Suprapubic skin (tissue), 4 donors: Measurements from ENCODE around the gene SMARCA2. TPM values are rescaled to one million over a fixed set of nuclear protein-coding genes. Genes with fewer than 3 reads are reported as not detected.
A peak's percentile ranks its signal among the peaks of the same experiment; 100 is the strongest.

Source experiments
- DNase-seq, 2 donors: peaks; one replicate each; pipeline ENCODE4 v3.0.0-alpha.2; 2019; ENCODE audit warnings: low spot score in 2 of 2
- H3K27ac ChIP-seq: fragments of 200-600 bp; sonication (generic); one replicate; pipeline ENCODE4 v1.5.1; 2019
- H3K27me3 ChIP-seq: fragments of 200-600 bp; sonication (generic); one replicate; pipeline ENCODE4 v1.5.1; 2019
- H3K36me3 ChIP-seq: fragments of 200-600 bp; sonication (generic); one replicate; pipeline ENCODE4 v1.5.1; 2019
- H3K4me1 ChIP-seq: fragments of 200-600 bp; sonication (generic); one replicate; pipeline ENCODE4 v1.5.1; 2019
- H3K4me3 ChIP-seq: fragments of 200-600 bp; sonication (generic); one replicate; pipeline ENCODE4 v1.5.1; 2019; ENCODE audit warnings: mild to moderate bottlenecking
- H3K9me3 ChIP-seq: fragments of 200-600 bp; sonication (generic); one replicate; pipeline ENCODE4 v1.5.1; 2019
- EP300 ChIP-seq: sonication (generic); formaldehyde crosslinking; IDR thresholded peaks from one replicate; pipeline ENCODE4 v1.6.1; 2017; ENCODE audit warnings: antibody characterized with exemption
- POLR2A ChIP-seq, 2 donors: fragments of 450-650 bp; IDR thresholded peaks; one replicate each; pipeline ENCODE4 v1.6.1; 2017; ENCODE audit warnings: antibody characterized with exemption in 2 of 2, mild to moderate bottlenecking in 2 of 2, moderate library complexity in 2 of 2
- POLR2AphosphoS5 ChIP-seq, 3 donors: sonication (generic); formaldehyde crosslinking; IDR thresholded peaks; one replicate each; pipeline ENCODE4 v1.6.1; 2017; ENCODE audit warnings: antibody characterized with exemption in 3 of 3
- WGBS: methylation state at CpG from one replicate; pipeline ENCODE4 v1.1.5; 2018; 5-methylcytosine and 5-hydroxymethylcytosine counted together
- total RNA-seq, 4 donors: library from RNA; depleted of rRNA; stranded (reverse); fragments of >200 nt; gene quantifications; one replicate each; pipeline ENCODE4 v1.1.0, GENCODE V29; 2016
- TF ChIP-seq, protein P1 (sequence below), 2 donors: fragments of 200-600 bp in 1 of 2; fragments of 450-650 bp in 1 of 2; sonication (generic) in 1 of 2; IDR thresholded peaks; one replicate each; pipeline ENCODE4 v1.5.1; 2016 to 2019; ENCODE audit warnings: antibody characterized with exemption in 2 of 2, mild to moderate bottlenecking in 1 of 2, moderate library complexity in 1 of 2

SMARCA2 gene
- total RNA-seq, 4 donors from 2014 or later: 88.9 to 236 (median 140) TPM

DNA sequence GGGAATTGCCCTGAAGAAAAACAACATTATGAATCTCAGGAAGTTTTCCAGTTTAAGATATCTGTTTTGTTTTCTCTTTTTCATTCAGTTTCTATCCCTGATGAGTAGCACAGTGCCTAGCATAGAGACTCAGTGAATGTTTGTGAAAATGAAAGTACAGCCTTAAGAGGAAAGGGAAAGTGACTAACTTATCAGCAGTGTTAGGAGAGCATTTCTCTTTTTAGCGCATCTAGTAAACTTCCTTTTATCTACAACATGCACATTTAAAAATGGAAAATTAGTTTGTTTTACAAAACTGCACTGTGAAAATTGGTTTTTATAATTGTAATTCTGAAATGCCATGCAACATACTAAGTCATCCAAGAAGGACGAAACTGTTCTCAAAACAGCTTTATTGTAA, 110.8 kb downstream of the SMARCA2 start:
- Histone ChIP-seq H3K27ac (peak overlapping the region; percentile 56), H3K36me3 (peaks cover 61% of the 10 kb centered on the region), H3K4me1 (peaks cover 40% of the 10 kb centered on the region), H3K9me3 (no peaks in the 10 kb centered on the region), H3K27me3 (no peaks in the 10 kb centered on the region), H3K4me3 (peak overlapping the region; percentile 9)
- TF ChIP-seq EP300: no peak
- TF ChIP-seq, protein P1, sequence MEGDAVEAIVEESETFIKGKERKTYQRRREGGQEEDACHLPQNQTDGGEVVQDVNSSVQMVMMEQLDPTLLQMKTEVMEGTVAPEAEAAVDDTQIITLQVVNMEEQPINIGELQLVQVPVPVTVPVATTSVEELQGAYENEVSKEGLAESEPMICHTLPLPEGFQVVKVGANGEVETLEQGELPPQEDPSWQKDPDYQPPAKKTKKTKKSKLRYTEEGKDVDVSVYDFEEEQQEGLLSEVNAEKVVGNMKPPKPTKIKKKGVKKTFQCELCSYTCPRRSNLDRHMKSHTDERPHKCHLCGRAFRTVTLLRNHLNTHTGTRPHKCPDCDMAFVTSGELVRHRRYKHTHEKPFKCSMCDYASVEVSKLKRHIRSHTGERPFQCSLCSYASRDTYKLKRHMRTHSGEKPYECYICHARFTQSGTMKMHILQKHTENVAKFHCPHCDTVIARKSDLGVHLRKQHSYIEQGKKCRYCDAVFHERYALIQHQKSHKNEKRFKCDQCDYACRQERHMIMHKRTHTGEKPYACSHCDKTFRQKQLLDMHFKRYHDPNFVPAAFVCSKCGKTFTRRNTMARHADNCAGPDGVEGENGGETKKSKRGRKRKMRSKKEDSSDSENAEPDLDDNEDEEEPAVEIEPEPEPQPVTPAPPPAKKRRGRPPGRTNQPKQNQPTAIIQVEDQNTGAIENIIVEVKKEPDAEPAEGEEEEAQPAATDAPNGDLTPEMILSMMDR (IDR thresholded peaks at IDR 0.05): no peak
- TF ChIP-seq POLR2A (IDR thresholded peaks at IDR 0.05): no peak
- TF ChIP-seq POLR2AphosphoS5 (IDR thresholded peaks at IDR 0.05): no peak
- WGBS: 21% methylated on average over 2 of the region's 2 CpGs
- no peak for DNase-seq

DNA sequence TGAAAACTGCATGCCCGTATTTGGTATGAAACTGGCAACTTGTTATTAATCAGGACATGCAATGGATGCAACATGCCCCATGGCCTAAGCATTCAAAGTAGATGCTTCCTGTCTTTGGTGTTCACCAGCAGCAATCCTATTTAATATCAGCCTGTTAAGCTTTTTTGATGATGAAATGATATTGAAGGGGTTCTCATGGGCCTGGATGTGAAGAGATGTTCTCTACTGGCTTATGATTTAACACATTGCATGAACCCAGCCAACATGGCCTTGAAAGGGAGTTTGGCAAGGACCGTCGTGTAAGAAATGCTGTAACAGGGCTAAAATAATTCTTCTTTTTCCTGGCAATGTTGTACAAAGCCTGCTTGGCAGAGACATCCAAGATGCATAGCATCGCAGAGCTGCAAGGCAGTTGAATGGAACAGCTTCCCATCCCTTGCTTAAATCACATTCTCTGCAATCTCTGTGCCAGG, 111.2 kb downstream of the SMARCA2 start:
- Histone ChIP-seq H3K9me3 (no peaks in the 10 kb centered on the region), H3K27ac (peak overlapping the region; percentile 56), H3K4me3 (peak overlapping the region; percentile 9), H3K27me3 (no peaks in the 10 kb centered on the region), H3K4me1 (peaks cover 37% of the 10 kb centered on the region), H3K36me3 (peaks cover 63% of the 10 kb centered on the region)
- TF ChIP-seq POLR2AphosphoS5 (IDR thresholded peaks at IDR 0.05) (no peak), EP300 (no peak), POLR2A (IDR thresholded peaks at IDR 0.05) (no peak)
- TF ChIP-seq, protein P1 (IDR thresholded peaks at IDR 0.05): no peak
- no peak for DNase-seq
- 29% methylated on average over 4 of the region's 4 CpGs for WGBS

DNA sequence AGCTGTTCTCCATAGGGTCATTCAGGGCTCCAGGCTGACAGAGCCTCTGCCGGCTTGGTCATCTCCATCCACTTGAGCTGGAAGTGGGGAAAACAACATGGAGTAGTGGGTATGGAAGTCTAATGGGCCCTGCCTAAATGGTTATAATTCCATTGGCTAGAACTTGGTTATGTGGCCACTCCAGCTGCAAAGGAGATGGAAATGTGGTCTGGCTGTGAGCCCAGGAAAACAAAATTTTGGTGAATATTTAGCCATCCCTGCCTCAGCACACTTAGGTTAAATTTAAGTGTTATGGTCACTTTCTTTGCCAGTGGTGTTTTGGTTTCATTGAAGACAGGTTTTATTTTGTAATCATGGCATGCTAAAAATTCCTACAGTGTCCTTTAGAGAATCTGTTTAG, 112.3 kb downstream of the SMARCA2 start:
- TF ChIP-seq EP300 (no peak), POLR2AphosphoS5 (IDR thresholded peaks at IDR 0.05) (no peak), POLR2A (IDR thresholded peaks at IDR 0.05) (no peak)
- TF ChIP-seq, protein P1 (IDR thresholded peaks at IDR 0.05): no peak
- Histone ChIP-seq H3K4me3 (no peak overlapping the region), H3K36me3 (peaks cover 60% of the 10 kb centered on the region), H3K4me1 (peaks cover 42% of the 10 kb centered on the region), H3K27me3 (no peaks in the 10 kb centered on the region), H3K27ac (no peak overlapping the region), H3K9me3 (no peaks in the 10 kb centered on the region)
- no peak for DNase-seq
- WGBS: 90% methylated on average over 1 of the region's 1 CpG

DNA sequence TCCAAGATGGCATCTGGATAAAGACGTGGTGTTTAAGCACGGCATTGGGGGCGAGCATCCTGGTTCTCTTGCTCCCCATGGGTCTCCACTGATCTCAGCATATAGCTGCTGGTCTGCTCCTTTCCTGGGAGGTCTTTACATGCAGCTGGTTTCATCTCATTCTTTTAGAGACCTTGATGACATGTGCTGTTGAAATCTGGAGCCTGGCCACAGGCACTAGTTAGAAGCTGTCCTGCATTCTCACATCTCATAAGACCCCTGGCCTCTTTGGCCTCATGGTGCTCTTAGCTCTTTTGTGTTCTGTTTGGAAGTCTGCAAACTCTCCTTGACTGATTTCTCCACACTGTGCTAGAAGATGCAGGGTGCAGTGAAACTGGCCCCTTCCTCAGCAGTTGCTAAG, 113.0 kb downstream of the SMARCA2 start:
- Histone ChIP-seq H3K36me3 (peaks cover 54% of the 10 kb centered on the region), H3K9me3 (no peaks in the 10 kb centered on the region), H3K27me3 (no peaks in the 10 kb centered on the region), H3K4me3 (no peak overlapping the region), H3K4me1 (peaks cover 45% of the 10 kb centered on the region), H3K27ac (no peak overlapping the region)
- WGBS: 57% methylated on average over 3 of the region's 3 CpGs
- DNase-seq: no peak
- TF ChIP-seq POLR2AphosphoS5 (IDR thresholded peaks at IDR 0.05) (no peak), POLR2A (IDR thresholded peaks at IDR 0.05) (no peak), EP300 (no peak)
- TF ChIP-seq, protein P1 (IDR thresholded peaks at IDR 0.05): no peak

DNA sequence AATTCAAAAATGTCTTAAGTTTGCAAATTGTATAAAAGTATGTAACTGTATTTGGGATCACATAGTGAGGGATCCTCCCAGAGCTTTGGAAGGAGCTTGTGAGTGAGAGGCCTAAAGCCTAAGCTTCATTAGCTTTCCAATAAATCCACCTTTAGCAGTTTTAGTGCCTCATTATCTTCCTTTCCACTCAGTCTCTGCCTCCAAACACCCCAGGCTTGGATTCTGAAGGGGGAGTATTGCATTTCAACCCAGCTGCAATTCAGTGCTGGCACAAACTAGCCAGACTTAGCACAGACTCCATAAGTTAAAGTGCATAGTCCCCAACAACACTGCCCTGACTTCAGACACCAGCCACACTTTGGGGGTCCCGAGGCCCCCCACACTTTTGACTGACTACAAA, 113.5 kb downstream of the SMARCA2 start:
- peaks cover 49% of the 10 kb centered on the region for H3K36me3 ChIP-seq
- no peak for DNase-seq
- TF ChIP-seq, protein P1 (IDR thresholded peaks at IDR 0.05): no peak
- no peak for TF ChIP-seq EP300
- no peak for TF ChIP-seq POLR2AphosphoS5 (IDR thresholded peaks at IDR 0.05)
- TF ChIP-seq POLR2A (IDR thresholded peaks at IDR 0.05): no peak
- H3K27me3 ChIP-seq: no peaks in the 10 kb centered on the region
- no peaks in the 10 kb centered on the region for H3K9me3 ChIP-seq
- H3K4me3 ChIP-seq: no peak overlapping the region
- H3K4me1 ChIP-seq: peaks cover 46% of the 10 kb centered on the region
- WGBS: 65% methylated on average over 1 of the region's 1 CpG
- no peak overlapping the region for H3K27ac ChIP-seq
